PFSK-1 (cell line): Measurements from ENCODE around the gene TLL1.

Source experiments
- POLR2AphosphoS5 ChIP-seq: IDR thresholded peaks from 2 replicates; pipeline ENCODE4 v1.6.1; 2012; ENCODE audit warnings: low read depth, mild to moderate bottlenecking, control low read depth, low read length, moderate library complexity
- SIN3A ChIP-seq: IDR thresholded peaks from 2 replicates; pipeline ENCODE4 v1.6.1; 2012; ENCODE audit warnings: mild to moderate bottlenecking, low read length, moderate library complexity, borderline replicate concordance; ENCODE audit not compliant: insufficient read depth

GRCh38 chr4:166012129-166013030, 139.3 kb downstream of the TLL1 start:
- TF ChIP-seq SIN3A: no peak
- no peak for TF ChIP-seq POLR2AphosphoS5
